ENCODE results near the gene GPR157.

GPR157 gene

DNA sequence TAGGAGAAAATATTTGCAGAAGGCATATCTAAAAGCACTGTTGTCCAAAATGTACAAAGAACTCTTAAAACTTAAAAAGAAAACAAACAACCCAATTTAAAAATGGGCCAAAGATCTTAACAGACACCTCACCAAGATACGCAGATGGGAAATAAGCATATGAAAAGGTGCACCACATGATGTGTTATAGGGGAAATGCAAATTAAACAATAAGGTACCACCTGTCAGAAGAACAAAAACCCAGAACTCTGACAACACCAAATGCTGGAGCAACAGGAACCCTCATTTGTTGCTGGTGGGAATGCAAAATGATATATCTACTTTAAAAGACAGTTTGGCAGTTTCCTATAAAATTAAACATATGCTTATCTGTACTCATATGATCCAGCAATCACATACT is 77.5 kb downstream of the GPR157 start:
- TF ChIP-seq, protein P1, sequence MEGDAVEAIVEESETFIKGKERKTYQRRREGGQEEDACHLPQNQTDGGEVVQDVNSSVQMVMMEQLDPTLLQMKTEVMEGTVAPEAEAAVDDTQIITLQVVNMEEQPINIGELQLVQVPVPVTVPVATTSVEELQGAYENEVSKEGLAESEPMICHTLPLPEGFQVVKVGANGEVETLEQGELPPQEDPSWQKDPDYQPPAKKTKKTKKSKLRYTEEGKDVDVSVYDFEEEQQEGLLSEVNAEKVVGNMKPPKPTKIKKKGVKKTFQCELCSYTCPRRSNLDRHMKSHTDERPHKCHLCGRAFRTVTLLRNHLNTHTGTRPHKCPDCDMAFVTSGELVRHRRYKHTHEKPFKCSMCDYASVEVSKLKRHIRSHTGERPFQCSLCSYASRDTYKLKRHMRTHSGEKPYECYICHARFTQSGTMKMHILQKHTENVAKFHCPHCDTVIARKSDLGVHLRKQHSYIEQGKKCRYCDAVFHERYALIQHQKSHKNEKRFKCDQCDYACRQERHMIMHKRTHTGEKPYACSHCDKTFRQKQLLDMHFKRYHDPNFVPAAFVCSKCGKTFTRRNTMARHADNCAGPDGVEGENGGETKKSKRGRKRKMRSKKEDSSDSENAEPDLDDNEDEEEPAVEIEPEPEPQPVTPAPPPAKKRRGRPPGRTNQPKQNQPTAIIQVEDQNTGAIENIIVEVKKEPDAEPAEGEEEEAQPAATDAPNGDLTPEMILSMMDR (conservative IDR thresholded peaks at IDR 0.05; ENCODE audit: low read depth, low read length): no peak
- no peak overlapping the region for H3K4me3 ChIP-seq (ENCODE audit: low read length)
- DNase-seq (ENCODE audit: low read depth): no peak

DNA sequence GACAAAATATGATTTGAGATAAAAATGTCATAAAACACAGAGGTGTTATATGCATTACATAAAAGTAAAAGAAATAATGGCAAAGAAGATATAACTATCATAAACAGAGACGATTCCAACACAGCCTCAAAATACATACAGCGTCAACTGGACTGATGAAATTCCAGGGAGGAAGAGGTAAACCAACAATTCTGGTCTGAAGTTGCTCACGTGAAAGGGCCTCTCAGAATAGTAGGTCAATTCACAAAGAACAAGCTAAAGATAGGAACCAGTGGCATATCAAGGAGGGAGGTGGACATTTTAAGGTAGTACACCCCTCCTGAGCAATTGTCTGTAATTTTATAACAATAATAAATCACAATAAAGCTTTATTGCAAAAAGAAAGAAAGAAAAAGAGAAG is 78.1 kb downstream of the GPR157 start:
- TF ChIP-seq, protein P1 (conservative IDR thresholded peaks at IDR 0.05; ENCODE audit: low read depth, low read length): no peak
- H3K4me3 ChIP-seq (ENCODE audit: low read length): no peak overlapping the region
- no peak for DNase-seq (ENCODE audit: low read depth)
